HTERT RPE-1 (cell line): ENCODE results near the gene TMA7.
"Not testable (repeated sequence)": the region's sequence is repeated elsewhere in the genome, so short reads cannot be mapped to it uniquely, and the experiment has no call there.

Experiments used
- in situ Hi-C: fragments of 300-500 bp; cut with MboI; formaldehyde crosslinking; loops from 4 replicates; pipeline ENCODE4 v1.14.3; 2020; ENCODE audit warnings: low sequenced_read_pairs

TMA7 gene

DNA sequence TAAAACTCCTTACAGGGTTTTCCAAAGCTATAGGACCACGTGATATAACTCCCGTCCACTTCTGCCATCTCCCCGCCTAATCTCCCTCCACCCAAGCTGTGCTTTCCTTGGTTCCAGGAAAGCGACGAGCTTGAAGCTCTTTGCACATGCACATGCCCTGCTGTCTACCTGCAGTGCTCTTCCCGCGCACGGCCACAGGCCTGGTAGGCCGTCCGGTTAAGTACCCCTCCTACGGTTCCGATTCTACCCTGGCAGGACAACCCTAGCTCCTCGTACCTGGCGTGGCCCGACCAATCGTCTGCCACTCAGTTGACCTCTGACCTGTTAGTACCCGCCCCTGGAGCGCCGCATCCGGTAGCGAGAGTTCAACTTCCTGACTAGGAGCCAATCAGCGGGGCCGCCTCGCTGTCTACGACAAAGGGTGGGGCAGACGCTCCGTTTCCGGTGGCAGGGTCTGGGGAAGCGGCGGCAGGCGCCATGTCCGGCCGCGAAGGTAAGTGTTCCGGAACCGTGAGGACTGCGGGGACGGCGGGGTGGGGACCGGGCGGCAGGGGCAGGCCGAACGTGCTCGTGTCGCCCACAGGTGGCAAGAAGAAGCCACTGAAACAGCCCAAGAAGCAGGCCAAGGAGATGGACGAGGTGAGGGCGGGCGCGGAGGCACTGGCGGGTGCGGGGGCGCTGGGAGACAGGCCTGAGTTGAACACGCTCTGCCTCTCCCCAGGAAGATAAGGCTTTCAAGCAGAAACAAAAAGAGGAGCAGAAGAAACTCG is at the start of gene TMA7, which contains the start of gene CCDC51:
TSS of gene TMA7 (plus strand) at position 438 of the 770 bp plus-strand sequence. CDS start at position 478, 40 bp downstream.
TSS of gene CCDC51 (minus strand) at position 300 of the 770 bp plus-strand sequence. CDS start 4,991 bp downstream, outside the sequence.
- in situ Hi-C loops = no loop called here

DNA sequence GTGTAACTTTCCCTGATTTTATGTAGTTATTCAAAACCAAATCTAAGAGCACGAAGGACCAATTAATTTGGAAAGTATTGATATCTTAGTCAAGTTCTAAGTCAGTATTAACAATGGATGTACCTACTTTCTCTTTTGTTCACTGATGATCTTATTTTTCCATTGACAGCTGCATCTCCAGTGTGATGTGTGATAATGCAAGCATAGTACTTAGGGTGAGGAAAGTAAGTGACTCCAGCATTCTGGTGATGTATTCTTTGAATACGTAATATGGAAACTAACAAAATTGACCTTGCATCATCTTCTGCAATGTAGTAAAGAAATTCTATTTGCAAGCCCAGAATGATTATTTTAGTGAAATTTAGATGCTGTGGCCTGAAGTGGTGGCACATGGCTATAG is 45.7 kb upstream of the TMA7 start:
- in situ Hi-C loops = no loop called here

DNA sequence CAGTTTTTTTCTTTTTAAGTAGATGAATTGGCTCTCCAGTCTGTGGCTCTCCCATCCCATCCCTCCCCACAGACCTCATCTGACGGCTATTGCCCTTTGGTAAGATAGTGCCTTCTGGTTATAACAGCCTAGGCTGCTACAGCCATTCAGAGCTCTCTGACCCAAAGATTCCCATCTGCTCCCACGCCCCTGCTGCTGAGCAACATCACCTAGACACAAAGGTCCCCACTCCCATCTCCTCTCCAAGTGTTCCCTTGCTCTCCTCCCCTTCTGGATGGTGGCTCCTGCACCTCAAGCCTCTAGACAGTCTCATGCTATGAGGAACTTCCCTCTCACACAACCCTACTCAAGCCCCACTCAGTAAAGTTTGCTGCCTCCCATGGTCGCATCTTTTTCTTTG is 44.3 kb upstream of the TMA7 start:
- in situ Hi-C loops = no loop called here

DNA sequence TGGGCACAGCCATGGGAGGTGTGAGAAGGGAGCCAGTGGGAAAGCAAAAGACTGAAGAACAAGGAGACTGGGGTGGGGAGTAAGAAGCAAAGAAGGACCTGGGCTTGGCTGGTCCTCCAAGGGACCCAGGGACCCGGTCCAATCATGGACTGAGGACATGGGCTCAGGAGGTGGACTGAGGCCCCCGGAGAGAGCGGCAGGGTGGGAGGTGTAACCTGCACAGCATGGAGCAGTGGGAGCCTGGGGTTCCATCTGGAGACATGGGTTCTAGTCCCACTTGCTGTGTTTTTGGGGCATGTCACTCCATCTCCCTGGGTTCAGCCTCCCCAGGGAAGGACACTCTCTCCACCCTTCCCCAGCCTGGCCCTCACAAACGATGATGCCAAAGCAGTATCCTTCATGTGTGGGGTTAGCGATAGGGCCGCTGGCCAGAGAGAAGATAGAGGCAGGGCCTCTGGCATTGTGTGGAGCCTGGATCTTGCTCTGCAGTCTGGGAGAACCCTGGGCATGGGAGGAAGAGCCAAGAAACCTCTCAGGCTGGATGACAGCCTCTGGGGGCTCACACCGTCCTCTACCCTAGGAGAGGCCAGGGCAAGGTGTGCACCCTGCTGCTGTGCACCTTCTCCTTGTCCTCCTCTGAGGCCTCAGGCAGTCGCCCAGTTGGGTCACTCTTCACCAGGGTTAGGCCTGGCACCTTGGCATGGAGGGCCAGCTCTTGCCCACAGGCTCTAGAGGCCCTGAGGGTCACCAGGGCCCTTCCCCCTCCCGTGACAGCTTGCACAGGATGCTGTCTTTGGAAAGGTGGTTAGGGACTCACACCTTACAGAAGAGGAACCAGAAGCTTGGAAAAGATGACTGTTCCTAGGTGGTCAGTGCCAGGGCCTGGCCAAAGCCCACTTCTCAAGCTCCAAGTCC is 42.0 kb upstream of the TMA7 start:
- in situ Hi-C loops = no loop called here

DNA sequence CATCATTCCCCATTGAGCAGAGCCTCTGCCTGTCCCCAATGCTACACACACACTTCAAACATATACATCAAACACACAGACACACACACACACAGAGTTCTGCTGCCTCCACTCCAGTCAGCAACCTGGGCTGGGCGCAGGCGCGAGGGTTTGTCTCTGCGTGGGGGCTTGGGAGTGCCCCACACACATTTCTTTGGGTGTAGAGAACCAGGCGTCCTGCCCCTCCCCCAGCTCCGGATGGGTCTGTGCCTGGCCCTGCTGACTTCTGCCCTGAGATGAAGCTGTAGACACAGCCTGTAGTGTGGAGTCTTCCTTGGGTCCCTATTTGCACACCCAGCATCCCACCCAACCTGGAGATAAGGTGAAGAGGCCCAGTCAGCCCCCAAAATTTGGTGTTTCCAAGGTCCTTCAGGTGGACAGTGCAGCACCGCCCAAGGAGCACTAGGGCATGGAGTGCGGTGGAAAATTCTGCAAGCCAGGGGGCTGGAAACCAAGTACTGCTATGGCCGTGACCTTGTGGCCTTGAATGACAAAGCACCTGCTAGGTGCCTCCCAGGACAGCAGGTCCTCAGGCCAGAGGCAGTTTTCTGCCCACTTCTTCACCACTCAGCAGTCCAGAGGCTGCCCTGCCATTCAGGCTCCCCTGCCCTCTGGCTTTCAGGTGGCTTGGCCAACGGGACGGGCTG is 41.2 kb upstream of the TMA7 start:
- in situ Hi-C loops = no loop called here

DNA sequence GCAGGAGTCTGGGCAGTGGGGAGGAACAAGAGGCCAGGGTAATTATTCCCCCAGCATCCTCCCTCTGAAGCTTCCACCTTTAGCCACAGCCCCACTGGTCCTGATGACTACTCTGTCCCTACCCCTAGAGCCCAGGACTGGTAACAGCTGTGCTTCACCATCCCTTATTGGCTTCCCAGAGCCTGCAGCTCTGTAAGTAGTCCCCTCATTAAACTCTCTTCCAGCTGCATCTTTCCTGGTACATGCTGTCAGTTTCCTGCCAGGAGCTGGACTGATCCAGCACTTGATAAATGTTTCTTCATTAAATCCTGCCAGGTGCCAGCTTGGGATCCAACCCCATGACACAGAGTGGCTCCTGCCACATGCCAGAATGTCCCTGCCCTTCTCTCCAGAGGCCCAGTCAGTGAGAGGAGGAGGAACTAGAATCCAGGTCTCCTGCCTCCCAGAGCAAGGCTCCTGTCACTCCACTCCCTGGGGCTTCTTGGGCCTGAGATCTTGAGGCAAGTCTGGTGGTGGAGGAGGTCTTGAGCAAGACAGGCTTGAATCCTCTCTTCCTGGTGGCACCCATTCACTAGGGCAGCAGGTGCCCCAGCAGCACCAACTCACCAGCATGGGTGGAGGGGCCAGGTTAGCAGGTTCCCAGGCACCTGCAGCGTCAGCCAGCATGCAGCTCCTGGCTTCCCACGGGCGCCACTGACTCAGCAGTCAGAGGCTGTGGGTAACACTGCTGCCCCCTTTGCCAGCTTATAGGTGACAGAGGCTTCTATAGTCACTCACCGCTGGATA is 40.5 kb upstream of the TMA7 start:
- in situ Hi-C loops = no loop called here

DNA sequence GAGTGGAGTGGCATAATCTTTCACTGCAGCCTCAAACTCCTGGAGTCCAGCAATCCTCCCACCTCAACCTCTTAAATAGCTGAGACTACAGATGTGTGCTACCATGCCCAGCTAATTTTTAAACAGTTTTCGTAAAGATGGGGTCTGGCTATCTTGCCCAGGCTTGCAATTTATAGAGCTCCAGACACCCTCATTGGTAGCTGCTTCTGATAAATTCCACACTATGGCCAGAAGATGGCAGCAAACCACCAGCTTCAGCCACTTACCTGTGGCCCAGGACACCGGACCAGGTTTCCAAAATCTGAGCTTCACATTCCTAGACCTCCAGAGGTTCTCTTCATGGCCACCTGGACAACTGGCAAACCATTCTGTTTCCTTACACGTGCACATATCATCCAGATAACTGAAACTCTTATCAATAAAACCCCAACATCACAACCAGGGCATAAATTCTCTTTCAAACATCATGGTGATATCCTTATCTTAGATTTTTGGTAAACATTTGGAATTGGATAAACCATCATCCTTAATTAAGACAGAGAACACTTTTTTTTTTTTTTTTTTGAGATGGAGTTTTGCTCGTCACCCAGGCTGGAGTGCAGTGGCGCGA is 39.1 kb upstream of the TMA7 start:
- in situ Hi-C loops = no loop called here

DNA sequence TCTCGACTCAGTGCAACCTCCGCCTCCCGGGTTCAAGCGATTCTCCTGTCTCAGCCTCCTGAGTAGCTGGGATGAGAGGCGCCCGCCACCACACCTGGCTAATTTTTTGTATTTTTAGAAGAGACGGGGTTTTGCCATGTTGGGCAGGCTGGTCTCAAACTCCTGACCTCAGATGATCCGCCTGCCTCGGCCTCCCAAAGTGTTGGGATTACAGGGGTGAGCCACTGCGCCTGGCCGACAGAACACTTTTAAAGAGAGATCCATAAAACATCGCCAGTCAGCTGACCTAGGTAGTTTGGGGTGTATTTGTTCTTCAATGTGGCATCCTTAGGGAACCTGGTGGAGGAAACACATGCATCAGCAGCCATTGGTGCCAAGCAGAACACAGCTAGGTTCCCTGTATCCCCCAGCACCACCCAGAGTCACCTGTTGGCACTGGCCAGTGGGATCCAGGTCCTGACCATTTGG is 38.6 kb upstream of the TMA7 start:
- in situ Hi-C loops = not testable (repeated sequence)

DNA sequence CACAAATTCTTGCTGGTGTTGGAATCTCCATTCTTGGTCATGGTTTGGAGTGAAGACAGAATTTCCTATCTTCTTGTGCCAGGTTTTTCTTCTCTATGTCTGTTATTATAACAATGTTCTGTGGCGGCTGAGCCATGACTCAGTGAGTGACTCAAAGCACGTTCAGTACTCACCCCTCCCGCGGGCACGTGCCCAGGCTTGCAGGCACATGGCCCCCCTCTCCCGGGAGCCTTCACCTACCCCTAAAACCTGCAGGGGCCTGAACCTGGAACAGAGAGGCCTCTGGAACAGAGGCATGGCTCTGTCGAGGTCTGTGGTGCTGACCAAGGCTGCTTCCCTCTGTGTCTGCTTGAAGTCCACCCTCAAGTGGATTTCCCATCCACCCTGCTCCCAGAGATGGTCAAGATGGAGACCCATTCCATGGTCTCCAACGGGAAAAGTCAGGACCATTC is 37.8 kb upstream of the TMA7 start:
- in situ Hi-C loops = no loop called here

DNA sequence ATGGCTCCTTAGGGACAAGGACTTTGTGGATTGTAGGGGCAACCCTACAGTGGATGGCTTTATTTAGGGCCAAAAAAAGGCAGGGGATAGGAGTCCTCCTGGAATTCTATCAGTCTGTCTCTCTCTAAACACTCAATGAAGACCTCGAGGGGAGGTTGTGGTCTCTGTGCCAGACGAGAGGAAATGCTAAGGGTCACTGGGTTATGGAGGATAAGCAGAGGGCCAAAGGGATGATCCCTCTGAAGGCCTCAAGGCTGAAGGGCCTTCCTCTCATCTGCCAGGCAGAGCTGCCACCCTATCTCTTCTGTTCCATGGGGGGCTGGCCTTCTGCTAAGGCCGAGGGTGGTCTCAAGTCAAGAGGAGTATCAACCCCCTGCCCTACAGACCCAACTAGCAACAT is 37.1 kb upstream of the TMA7 start:
- in situ Hi-C loops = no loop called here

DNA sequence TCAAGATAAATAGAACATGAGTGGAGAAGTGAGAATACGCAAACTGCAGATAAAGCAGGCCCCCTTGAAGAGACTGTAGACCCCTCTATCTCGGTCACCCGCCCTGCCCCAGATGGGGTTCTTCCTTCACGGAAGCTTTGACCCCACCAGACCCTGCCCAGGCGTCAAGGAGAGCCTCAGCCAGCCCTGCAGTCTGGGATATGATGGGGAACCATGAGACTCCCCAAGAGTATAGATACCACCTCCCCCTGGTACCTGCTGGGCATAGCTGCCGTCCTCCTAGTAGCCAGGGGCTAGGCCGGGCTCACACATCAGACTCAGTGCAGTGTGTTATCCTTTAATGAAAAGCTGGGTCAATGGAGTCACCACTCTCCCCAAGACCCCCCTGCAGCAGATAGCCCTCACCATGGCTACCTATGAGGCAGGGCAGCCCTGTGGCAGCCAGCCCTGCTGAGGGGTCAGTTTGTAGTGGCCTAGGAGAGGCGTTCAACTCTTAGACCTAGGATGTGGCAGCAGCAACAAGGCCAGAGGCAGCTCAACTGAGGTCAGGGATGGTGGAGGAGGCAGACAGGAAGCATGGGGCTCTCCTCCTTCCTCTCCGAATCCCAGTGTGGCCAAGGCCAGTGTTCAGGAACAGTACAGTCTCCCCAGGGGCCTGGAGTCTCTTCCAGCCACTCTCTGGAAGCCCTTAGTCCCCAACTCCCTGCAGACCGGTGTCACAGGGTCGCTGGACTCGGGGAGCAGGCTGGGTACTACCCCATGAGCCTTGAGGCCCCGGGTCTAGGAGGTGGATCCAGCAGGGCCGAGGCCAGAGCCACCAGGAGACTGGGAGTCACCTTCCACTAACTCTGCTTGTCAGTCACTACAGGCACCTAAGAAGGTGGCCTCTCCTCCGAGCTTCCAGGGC is 36.3 kb upstream of the TMA7 start:
- in situ Hi-C loops = no loop called here

DNA sequence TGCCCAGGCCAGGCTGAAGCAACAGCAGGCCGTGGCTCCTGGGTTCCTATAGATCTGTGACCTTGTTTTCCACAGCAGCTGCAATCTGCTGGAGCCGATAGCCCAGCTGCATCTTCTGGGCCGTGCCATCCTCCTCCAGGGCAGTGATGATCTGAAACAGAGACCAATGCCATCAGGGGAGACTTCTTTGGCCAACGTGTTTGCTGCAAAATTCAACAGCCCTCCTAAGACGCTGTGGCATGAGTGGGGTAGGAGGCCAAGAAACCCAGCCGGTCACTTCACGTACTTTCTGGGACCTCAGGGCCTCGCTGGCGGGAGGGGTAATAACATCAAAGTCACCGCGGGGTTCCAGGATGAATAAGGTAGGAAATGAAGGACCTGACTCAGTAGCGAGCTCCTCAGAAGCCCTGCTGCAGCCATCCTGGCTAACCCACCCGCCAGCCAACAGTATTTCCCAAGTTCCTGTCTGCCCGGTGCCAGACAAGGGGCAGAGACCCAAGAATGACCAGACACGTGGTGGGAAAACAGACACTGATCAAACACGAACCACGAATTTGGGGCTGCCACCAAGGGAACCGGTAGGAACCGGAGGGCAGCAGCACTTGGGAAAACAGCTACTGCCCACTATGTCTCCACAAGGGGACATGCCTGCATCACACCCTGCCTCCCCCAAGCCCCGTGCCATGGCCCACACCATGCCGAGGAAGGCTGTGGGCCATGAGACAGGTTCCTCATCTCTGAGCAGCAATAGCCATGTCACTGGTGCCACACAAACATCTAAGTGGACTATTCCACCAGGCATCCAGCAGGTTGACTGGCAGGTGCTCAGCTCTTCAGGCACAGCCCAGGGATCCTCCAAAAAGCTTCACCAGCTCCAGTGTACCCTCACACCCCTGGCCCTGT is 35.4 kb upstream of the TMA7 start:
- in situ Hi-C loops = no loop called here

DNA sequence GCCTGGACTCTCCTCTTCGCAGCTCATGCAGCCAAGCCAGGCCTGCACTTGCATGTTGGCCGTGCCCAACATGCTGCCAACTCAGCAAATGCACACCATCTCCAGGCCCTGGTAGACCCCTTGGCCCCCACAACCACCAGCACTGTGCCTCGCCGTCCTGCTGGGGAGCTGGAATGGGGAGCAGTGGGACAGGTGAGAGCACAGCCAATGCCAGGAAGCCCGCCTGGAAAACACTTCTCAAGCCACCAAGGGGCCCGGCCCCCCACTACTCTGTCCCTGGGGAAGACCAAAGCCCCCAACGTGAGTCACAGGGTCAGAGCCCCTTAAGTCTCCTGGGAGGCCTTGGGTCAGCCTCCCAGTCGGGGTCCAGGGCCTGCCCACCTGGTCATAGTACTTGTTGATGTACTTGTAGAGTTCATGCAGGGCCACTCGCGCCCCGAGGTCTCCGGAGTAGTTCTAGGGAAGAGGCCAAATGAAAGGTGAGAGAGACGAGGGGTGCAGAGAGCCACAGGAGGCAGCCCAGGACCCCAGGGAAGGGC is 34.6 kb upstream of the TMA7 start:
- in situ Hi-C loops = no loop called here

DNA sequence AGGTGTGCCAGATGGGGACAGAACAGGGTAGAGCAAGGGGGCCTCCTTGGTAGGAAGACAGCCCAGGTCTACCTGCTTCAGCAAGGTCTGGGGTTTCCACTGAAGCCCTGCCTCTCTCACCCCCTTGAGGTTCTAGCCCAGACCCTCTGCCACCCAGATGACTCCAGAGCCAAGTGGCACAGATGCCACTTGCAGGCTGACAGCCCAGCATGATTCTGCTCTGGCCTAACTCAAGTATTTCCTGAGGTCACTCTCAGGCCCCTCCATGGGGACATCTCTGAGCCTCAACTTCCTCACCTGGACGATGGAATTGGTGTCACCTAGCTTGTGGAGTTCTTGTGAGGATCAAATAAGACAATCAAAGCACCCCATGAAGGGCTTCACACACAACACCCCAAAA is 34.1 kb upstream of the TMA7 start:
- in situ Hi-C loops = no loop called here

DNA sequence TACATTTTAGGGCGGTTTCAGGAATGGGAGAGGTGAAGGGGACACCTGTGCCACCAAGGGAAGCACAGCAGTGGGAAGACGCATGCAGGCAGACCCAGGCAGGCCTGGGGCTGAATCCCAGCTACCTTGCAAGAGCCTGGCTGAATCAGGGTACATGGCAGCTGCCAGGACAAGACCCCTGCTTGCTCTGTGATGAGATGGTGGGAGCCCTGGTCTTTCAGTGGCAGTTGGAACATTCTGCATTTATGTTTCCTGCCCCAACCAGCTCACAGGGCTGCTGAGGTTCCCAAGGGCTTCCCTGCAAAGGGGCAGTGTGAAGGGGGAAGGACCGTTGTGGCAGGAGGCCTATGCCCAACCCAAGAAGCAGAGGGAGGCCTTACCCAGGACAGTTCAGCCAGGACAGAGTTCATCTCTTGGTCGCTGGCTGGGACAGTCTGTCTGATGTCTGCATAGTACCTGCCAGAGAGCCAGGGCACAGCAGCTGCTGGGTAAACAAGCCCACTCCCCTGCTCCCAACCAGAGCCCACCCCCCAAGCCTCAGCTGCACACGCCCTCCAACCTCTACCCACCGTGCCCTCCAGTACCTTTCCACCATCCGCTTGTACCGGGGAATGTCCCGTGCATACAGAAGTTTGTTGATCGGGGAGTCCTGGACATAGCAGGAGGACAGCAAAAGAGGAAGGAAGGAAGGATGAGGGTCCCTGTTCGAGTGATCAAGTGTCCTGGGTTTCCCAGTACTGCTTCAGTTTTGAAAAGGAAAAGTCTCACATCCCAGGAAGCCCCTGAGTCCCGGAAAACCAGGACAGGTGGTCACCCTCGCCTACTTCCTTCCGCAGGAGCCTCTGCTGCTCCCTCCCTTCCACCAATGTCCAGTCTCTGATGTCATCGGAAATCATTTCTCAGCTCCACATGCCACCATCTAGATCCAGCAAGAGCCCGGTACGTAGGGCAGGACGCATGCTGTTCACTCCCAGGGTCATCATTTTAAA is 33.3 kb upstream of the TMA7 start:
- in situ Hi-C loops = no loop called here

DNA sequence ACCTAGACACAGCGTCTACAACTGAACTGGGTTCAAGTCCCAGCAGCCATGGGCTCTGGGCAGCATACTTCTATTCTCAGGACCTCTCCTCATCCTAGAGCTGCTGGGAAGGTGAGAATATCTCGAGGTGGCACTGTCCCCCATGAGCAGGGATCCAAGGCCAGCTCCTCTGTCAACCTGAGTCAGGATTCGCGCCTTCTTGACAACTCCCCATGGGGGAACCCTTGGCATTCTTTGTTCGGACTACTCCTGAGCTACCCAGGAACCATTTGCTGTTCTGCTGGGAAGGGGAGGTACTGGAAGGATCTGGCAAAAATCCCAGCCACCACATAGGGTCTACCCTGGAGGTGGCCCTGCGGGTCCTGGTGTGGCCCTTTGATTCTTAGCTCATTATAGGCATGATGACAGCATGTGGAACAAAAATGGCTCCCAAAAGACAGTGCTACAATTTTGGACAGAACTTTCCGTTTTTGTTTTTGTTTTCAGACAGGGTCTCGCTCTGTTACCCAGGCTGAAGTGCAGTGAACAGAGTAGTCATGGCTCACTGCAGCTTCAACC is 32.4 kb upstream of the TMA7 start:
- in situ Hi-C loops = no loop called here
